Stimulated activated CD8-positive, alpha-beta memory T cell treated with anti-CD3 and anti-CD28 coated beads, Interleukin-15, amount 100 ng/mL, for 48 hours (primary cell): ENCODE results near the gene FOXC1.

ENCODE experiments used
- DNase-seq, 2 donors: peaks; one replicate each; pipeline ENCODE4 v3.0.0-alpha.2; 2020; ENCODE audit warnings: low read depth in 2 of 2

The FOXC1 gene

GRCh38 chr6:1600063-1600763, 9.5 kb upstream of the FOXC1 start:
- no peak for DNase-seq

GRCh38 chr6:1600764-1601157, 9.0 kb upstream of the FOXC1 start:
- no peak for DNase-seq

GRCh38 chr6:1601158-1602048, 8.3 kb upstream of the FOXC1 start:
- no peak for DNase-seq

- no peak for DNase-seq
Observed at GRCh38 chr6:1602049-1602713, 7.5 kb upstream of the FOXC1 start.

- no peak for DNase-seq
Observed at GRCh38 chr6:1603708-1604107, 6.0 kb upstream of the FOXC1 start.

GRCh38 chr6:1604158-1605003, 5.3 kb upstream of the FOXC1 start:
- DNase-seq = peak; percentile 39 to 51

GRCh38 chr6:1605004-1605892, 4.5 kb upstream of the FOXC1 start:
- no peak for DNase-seq

GRCh38 chr6:1605893-1606779, 3.6 kb upstream of the FOXC1 start:
- no peak for DNase-seq

GRCh38 chr6:1606780-1607515, 2.8 kb upstream of the FOXC1 start:
- DNase-seq = no peak

- DNase-seq = no peak
Observed at GRCh38 chr6:1607516-1608221, 2.0 kb upstream of the FOXC1 start.

- DNase-seq = no peak
Observed at GRCh38 chr6:1608222-1609040, 1.3 kb upstream of the FOXC1 start.

- no peak for DNase-seq
Observed at GRCh38 chr6:1609041-1609647, 571 bp upstream of the FOXC1 start.

- DNase-seq = no peak
Observed at GRCh38 chr6:1610497-1611321, 994 bp downstream of the FOXC1 start.

- DNase-seq = no peak
Observed at GRCh38 chr6:1611322-1611571, 1.5 kb downstream of the FOXC1 start.

GRCh38 chr6:1611572-1612298, 2.0 kb downstream of the FOXC1 start:
- no peak for DNase-seq
